ENCODE measurements around the gene MRPL41.
A peak's percentile ranks its signal among the peaks of the same experiment; 100 is the strongest.
"Not testable (repeated sequence)": the region's sequence is repeated elsewhere in the genome, so short reads cannot be mapped to it uniquely, and the experiment has no call there.

Gene MRPL41

GRCh38 chr9:137551264-137552021 is at the start of gene MRPL41:
Gene MRPL41, plus strand, starts transcription at chr9:137551879. Its CDS starts 203 bp downstream, at chr9:137552082.
- peak; percentile 38 to 53 for DNase-seq

GRCh38 chr9:137502008-137502911 is 49.4 kb upstream of the MRPL41 start:
- DNase-seq = no peak

- no peak for DNase-seq
Observed at GRCh38 chr9:137504432-137504777, 47.3 kb upstream of the MRPL41 start.

- no peak for DNase-seq
Observed at GRCh38 chr9:137505421-137506140, 46.1 kb upstream of the MRPL41 start.

GRCh38 chr9:137506274-137506673 is 45.4 kb upstream of the MRPL41 start:
- no peak for DNase-seq

- DNase-seq = no peak
Observed at GRCh38 chr9:137506702-137507171, 44.9 kb upstream of the MRPL41 start.

GRCh38 chr9:137509198-137509597 is 42.5 kb upstream of the MRPL41 start:
- no peak for DNase-seq

- DNase-seq = not testable (repeated sequence)
Observed at GRCh38 chr9:137511126-137511525, 40.6 kb upstream of the MRPL41 start.

- DNase-seq = no peak
Observed at GRCh38 chr9:137511758-137512463, 39.8 kb upstream of the MRPL41 start.

- DNase-seq = not testable (repeated sequence)
Observed at GRCh38 chr9:137513136-137513535, 38.5 kb upstream of the MRPL41 start.

GRCh38 chr9:137513801-137514570 is 37.7 kb upstream of the MRPL41 start:
- not testable (repeated sequence) for DNase-seq

GRCh38 chr9:137514691-137515337 is 36.9 kb upstream of the MRPL41 start:
- DNase-seq = no peak

- no peak for DNase-seq
Observed at GRCh38 chr9:137515338-137515724, 36.3 kb upstream of the MRPL41 start.

- no peak for DNase-seq
Observed at GRCh38 chr9:137516144-137516917, 35.3 kb upstream of the MRPL41 start.

- not testable (repeated sequence) for DNase-seq
Observed at GRCh38 chr9:137518661-137519459, 32.8 kb upstream of the MRPL41 start.

- DNase-seq = no peak
Observed at GRCh38 chr9:137519553-137519952, 32.1 kb upstream of the MRPL41 start.

GRCh38 chr9:137520614-137521404 is 30.9 kb upstream of the MRPL41 start:
- no peak for DNase-seq

- no peak for DNase-seq
Observed at GRCh38 chr9:137521405-137521985, 30.2 kb upstream of the MRPL41 start.
